Neural progenitor cell (in vitro differentiated cells): Measurements from ENCODE around the gene COL23A1. TPM values are rescaled to one million over a fixed set of nuclear protein-coding genes. Genes with fewer than 3 reads are reported as not detected.
A peak's percentile ranks its signal among the peaks of the same experiment; 100 is the strongest.

ENCODE experiments used
- DNase-seq: peaks from one replicate; pipeline ENCODE4 v3.0.0-alpha.2; 2016; ENCODE audit warnings: low spot score
- H2AFZ ChIP-seq: fragments of 200-600 bp; sonication (generic); replicated peaks from 2 replicates; pipeline ENCODE4 v1.6.1; 2016; ENCODE audit warnings: antibody characterized with exemption
- H3F3A ChIP-seq: fragments of 200-600 bp; sonication (generic); 2 replicates; pipeline ENCODE4 v1.6.1; 2016; ENCODE audit warnings: antibody characterized with exemption, low read depth
- H3K27ac ChIP-seq: fragments of 200-600 bp; sonication (generic); 2 replicates; pipeline ENCODE4 v1.5.1; 2016; ENCODE audit warnings: mild to moderate bottlenecking
- H3K27me3 ChIP-seq: fragments of 200-600 bp; sonication (generic); 2 replicates; pipeline ENCODE4 v1.6.1; 2016; ENCODE audit warnings: mild to moderate bottlenecking, moderate library complexity
- H3K36me3 ChIP-seq: fragments of 200-600 bp; sonication (generic); 2 replicates; pipeline ENCODE4 v1.5.1; 2016
- H3K4me1 ChIP-seq: fragments of 200-600 bp; sonication (generic); 2 replicates; pipeline ENCODE4 v1.6.1; 2016; ENCODE audit warnings: mixed run types
- H3K4me2 ChIP-seq: fragments of 200-600 bp; sonication (generic); 2 replicates; pipeline ENCODE4 v1.6.1; 2016
- H3K4me3 ChIP-seq: fragments of 200-600 bp; sonication (generic); 2 replicates; pipeline ENCODE4 v1.5.1; 2016
- H3K79me2 ChIP-seq: fragments of 200-600 bp; sonication (generic); 2 replicates; pipeline ENCODE4 v1.6.1; 2016; ENCODE audit warnings: low read depth
- H3K9ac ChIP-seq: fragments of 200-600 bp; sonication (generic); 2 replicates; pipeline ENCODE4 v1.6.1; 2016
- H3K9me3 ChIP-seq: fragments of 200-600 bp; sonication (generic); 2 replicates; pipeline ENCODE4 v1.5.1; 2016; ENCODE audit warnings: low read depth
- H4K20me1 ChIP-seq: fragments of 200-600 bp; sonication (generic); 2 replicates; pipeline ENCODE4 v1.6.1; 2016; ENCODE audit warnings: low read depth
- H3K27ac Mint-ChIP-seq: 3 replicates; pipeline ENCODE4 v1.8.0; 2021; ENCODE audit warnings: mixed read lengths
- H3K27me3 Mint-ChIP-seq: 2 replicates; pipeline ENCODE4 v1.8.0; 2022; ENCODE audit warnings: low read depth, mild to moderate bottlenecking, inconsistent platforms, moderate library complexity, mixed read lengths; ENCODE audit not compliant: insufficient read depth
- H3K36me3 Mint-ChIP-seq: 3 replicates; pipeline ENCODE4 v1.8.0; 2021; ENCODE audit warnings: mixed read lengths
- H3K4me1 Mint-ChIP-seq: 3 replicates; pipeline ENCODE4 v1.8.0; 2021; ENCODE audit warnings: mixed read lengths
- H3K4me3 Mint-ChIP-seq: 3 replicates; pipeline ENCODE4 v1.8.0; 2021; ENCODE audit warnings: mild to moderate bottlenecking, moderate library complexity, mixed read lengths
- H3K9me3 Mint-ChIP-seq: 3 replicates; pipeline ENCODE4 v1.8.0; 2020; ENCODE audit warnings: mixed read lengths
- EZH2 ChIP-seq: fragments of 200-600 bp; sonication (generic); IDR thresholded peaks from 2 replicates; pipeline ENCODE4 v1.6.1; 2017; ENCODE audit warnings: antibody characterized with exemption, mild to moderate bottlenecking, moderate library complexity
- EZH2phosphoT487 ChIP-seq: fragments of 200-600 bp; sonication (generic); IDR thresholded peaks from 2 replicates; pipeline ENCODE4 v1.6.1; 2017; ENCODE audit warnings: antibody characterized with exemption
- total RNA-seq: library from RNA; depleted of rRNA; stranded (reverse); fragments of >200 nt; gene quantifications from 2 replicates; pipeline ENCODE4 v1.2.3, GENCODE V29; 2015; ENCODE audit warnings: low replicate concordance
- TF ChIP-seq, protein P1 (sequence below): fragments of 200-600 bp; sonication (generic); IDR thresholded peaks from 2 replicates; pipeline ENCODE4 v1.5.1; 2017; ENCODE audit warnings: antibody characterized with exemption, mild to moderate bottlenecking

COL23A1 gene
- total RNA-seq, 1 donor from 2014 or later: not detected

GRCh38 chr5:178460598-178460997, 129.6 kb downstream of the COL23A1 start:
- H3K27me3 Mint-ChIP-seq: no peaks in the 10 kb centered on the region
- no peak overlapping the region for H3K4me3 Mint-ChIP-seq

DNA sequence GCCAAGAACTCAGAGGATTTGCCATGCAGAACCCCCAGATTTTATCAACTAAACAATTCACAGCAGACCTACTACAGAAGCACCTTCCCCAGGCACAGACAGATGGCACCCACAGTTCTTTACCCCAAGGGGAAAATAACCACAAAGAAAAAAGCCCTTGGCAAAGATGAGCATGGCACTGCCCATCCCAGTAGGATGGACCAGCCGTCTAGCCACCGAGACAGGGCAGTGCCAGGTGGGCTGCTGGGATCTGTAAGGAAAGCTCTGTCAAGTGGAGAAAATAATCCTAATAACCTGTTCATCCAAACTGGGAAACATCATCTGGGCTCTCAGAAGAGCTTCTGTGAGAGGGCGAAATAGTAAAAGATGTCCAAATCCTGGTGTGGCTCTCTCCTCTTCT, 130.0 kb downstream of the COL23A1 start:
- Histone ChIP-seq H3K4me2 (no peak overlapping the region), H3K79me2 (no peaks in the 10 kb centered on the region), H3K9me3 (no peaks in the 10 kb centered on the region), H3K27me3 (no peaks in the 10 kb centered on the region), H3K4me3 (no peak overlapping the region), H3K36me3 (no peaks in the 10 kb centered on the region), H4K20me1 (no peaks in the 10 kb centered on the region), H3K9ac (no peak overlapping the region), H3K27ac (no peak overlapping the region), H2AFZ (no peak overlapping the region), H3K4me1 (peaks cover 7% of the 10 kb centered on the region), H3F3A (no peaks in the 10 kb centered on the region)
- H3K9me3 Mint-ChIP-seq: no peaks in the 10 kb centered on the region
- no peak for DNase-seq
- peaks cover 43% of the 10 kb centered on the region for H3K4me1 Mint-ChIP-seq
- no peaks in the 10 kb centered on the region for H3K36me3 Mint-ChIP-seq
- no peak overlapping the region for H3K4me3 Mint-ChIP-seq
- TF ChIP-seq EZH2: no peak
- TF ChIP-seq, protein P1, sequence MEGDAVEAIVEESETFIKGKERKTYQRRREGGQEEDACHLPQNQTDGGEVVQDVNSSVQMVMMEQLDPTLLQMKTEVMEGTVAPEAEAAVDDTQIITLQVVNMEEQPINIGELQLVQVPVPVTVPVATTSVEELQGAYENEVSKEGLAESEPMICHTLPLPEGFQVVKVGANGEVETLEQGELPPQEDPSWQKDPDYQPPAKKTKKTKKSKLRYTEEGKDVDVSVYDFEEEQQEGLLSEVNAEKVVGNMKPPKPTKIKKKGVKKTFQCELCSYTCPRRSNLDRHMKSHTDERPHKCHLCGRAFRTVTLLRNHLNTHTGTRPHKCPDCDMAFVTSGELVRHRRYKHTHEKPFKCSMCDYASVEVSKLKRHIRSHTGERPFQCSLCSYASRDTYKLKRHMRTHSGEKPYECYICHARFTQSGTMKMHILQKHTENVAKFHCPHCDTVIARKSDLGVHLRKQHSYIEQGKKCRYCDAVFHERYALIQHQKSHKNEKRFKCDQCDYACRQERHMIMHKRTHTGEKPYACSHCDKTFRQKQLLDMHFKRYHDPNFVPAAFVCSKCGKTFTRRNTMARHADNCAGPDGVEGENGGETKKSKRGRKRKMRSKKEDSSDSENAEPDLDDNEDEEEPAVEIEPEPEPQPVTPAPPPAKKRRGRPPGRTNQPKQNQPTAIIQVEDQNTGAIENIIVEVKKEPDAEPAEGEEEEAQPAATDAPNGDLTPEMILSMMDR: no peak
- TF ChIP-seq EZH2phosphoT487: no peak
- no peak overlapping the region for H3K27ac Mint-ChIP-seq
- no peaks in the 10 kb centered on the region for H3K27me3 Mint-ChIP-seq

More at GRCh38 chr5:178460598-178460997, 129.6 kb downstream of the COL23A1 start:
- Histone ChIP-seq H3K9me3 (no peaks in the 10 kb centered on the region), H3K4me1 (peaks cover 7% of the 10 kb centered on the region), H3K4me3 (no peak overlapping the region), H3K79me2 (no peaks in the 10 kb centered on the region), H3K27ac (no peak overlapping the region), H3K9ac (no peak overlapping the region), H3F3A (no peaks in the 10 kb centered on the region), H3K36me3 (no peaks in the 10 kb centered on the region), H4K20me1 (no peaks in the 10 kb centered on the region), H3K27me3 (no peaks in the 10 kb centered on the region), H3K4me2 (no peak overlapping the region), H2AFZ (peak overlapping the region; percentile 60)
- no peak for TF ChIP-seq EZH2
- no peak for TF ChIP-seq EZH2phosphoT487
- TF ChIP-seq, protein P1: no peak
- Mint-ChIP-seq H3K36me3 (no peaks in the 10 kb centered on the region), H3K9me3 (no peaks in the 10 kb centered on the region), H3K27ac (no peak overlapping the region), H3K4me1 (peaks cover 47% of the 10 kb centered on the region)
- no peak for DNase-seq

- no peaks in the 10 kb centered on the region for H3K79me2 ChIP-seq
- no peaks in the 10 kb centered on the region for H3K27me3 ChIP-seq
- H3K9ac ChIP-seq: no peak overlapping the region
- no peaks in the 10 kb centered on the region for H4K20me1 ChIP-seq
- Mint-ChIP-seq H3K9me3 (no peaks in the 10 kb centered on the region), H3K4me1 (peaks cover 27% of the 10 kb centered on the region), H3K27ac (no peak overlapping the region), H3K4me3 (no peak overlapping the region), H3K27me3 (no peaks in the 10 kb centered on the region), H3K36me3 (no peaks in the 10 kb centered on the region)
- TF ChIP-seq EZH2 (no peak), EZH2phosphoT487 (no peak)
- TF ChIP-seq, protein P1: no peak
- no peak overlapping the region for H3K27ac ChIP-seq
- no peak overlapping the region for H2AFZ ChIP-seq
- no peak for DNase-seq
- H3K4me2 ChIP-seq: no peak overlapping the region
- H3K9me3 ChIP-seq: no peaks in the 10 kb centered on the region
- H3F3A ChIP-seq: no peaks in the 10 kb centered on the region
- no peak overlapping the region for H3K4me3 ChIP-seq
- H3K36me3 ChIP-seq: no peaks in the 10 kb centered on the region
- H3K4me1 ChIP-seq: peaks cover 7% of the 10 kb centered on the region
Observed at GRCh38 chr5:178458140-178458539, 132.1 kb downstream of the COL23A1 start.

GRCh38 chr5:178457471-178457870, 132.7 kb downstream of the COL23A1 start:
- Histone ChIP-seq H3K4me1 (peaks cover 5% of the 10 kb centered on the region), H3F3A (no peaks in the 10 kb centered on the region), H3K27ac (no peak overlapping the region), H3K79me2 (no peaks in the 10 kb centered on the region), H3K9me3 (no peaks in the 10 kb centered on the region), H3K9ac (no peak overlapping the region), H3K36me3 (no peaks in the 10 kb centered on the region), H2AFZ (no peak overlapping the region), H4K20me1 (no peaks in the 10 kb centered on the region), H3K27me3 (no peaks in the 10 kb centered on the region), H3K4me3 (no peak overlapping the region), H3K4me2 (no peak overlapping the region)
- H3K36me3 Mint-ChIP-seq: no peaks in the 10 kb centered on the region
- H3K4me1 Mint-ChIP-seq: peaks cover 25% of the 10 kb centered on the region
- no peaks in the 10 kb centered on the region for H3K27me3 Mint-ChIP-seq
- no peaks in the 10 kb centered on the region for H3K9me3 Mint-ChIP-seq
- TF ChIP-seq, protein P1: no peak
- TF ChIP-seq EZH2 (no peak), EZH2phosphoT487 (no peak)
- DNase-seq: no peak
- no peak overlapping the region for H3K27ac Mint-ChIP-seq
- H3K4me3 Mint-ChIP-seq: no peak overlapping the region
